HG03342 (cell line): ENCODE measurements around the gene SLC6A20.

Experiments
- ATAC-seq: cut with Tn5 transposase; IDR thresholded peaks from one replicate; pipeline ENCODE4 v1.9.1; 2021; ENCODE audit warnings: mild to moderate bottlenecking, moderate library complexity; ENCODE audit not compliant: unreplicated experiment

The SLC6A20 gene

DNA sequence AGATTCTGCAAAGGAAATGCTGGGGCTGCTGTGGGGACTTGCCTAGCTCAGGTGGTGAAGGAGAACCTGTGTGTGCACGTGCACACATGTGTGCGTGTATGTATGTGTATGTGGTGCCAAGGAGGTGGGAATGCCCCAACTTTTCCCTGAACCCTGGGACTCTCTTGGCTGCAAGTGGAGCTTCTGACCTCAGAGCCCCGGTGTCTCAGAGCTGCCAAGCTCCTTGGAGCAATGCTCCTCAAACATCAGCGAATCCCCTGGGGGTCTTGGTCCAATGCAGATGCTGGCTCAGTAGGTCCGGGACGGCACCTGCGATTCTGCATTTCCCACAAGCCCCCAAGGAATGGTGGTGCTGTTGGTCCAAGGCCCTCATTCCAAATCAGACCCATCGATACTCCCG lies 5.8 kb upstream of the SLC6A20 start:
- ATAC-seq, result no peak

- no peak for ATAC-seq
These were observed 4.3 kb upstream of the SLC6A20 start for GRCh38 chr3:45800611-45801010.

DNA sequence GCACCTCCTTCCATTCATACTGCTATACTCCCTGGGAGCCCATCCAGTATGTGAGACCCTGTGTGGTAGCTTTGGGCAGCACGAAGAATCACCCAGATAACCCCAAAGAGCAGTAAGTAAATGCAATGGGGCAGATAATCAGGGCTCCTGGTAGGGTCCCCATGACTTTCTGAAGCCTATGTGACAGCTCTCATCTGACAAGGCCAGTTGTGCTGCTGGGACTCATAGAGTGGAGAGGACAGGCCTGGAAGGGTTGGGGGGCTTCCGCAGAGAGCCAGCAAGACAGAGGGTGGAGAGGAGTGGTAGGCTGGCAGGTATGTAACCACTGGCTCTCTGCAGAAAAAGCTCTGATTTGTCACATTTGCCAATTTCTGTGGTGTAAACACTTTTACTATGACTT lies 3.2 kb upstream of the SLC6A20 start:
- no peak for ATAC-seq

GRCh38 chr3:45798034-45798433 lies 1.7 kb upstream of the SLC6A20 start:
- ATAC-seq, result no peak

DNA sequence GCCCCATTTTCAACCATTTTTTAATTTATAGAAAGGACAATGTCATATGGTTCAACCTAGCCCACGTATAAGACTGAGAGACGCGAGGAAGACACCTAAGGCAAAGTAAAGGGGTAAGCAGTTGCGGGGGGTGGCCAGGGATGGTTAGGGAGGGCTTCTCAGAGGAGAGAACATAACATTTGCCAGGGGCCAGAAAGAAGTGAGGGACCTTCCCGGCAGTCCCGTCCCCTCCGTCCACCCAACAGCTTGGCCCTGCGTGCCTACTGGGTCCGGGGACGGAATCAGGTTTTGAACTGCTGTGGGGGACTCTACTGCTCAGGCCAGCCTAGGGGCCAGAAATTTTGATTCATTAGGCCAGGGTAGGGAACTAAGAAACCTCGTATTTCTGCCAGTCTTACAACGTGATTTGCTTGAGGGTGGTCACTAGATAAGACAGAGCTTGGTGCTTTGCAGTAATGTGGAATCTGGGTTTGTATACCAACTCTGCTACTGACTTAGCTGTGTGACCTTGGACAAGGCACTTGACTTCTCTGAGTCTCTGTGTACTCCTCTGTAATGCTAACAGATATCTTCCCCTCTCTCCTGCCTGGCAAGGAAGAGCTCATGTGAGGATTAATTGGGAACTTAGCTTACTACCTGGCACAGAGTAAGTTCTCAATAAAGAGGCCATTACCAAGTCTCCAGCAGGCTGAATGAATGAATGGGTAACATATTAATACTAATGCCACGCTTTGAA lies 734 bp upstream of the SLC6A20 start:
- ATAC-seq, result no peak

DNA sequence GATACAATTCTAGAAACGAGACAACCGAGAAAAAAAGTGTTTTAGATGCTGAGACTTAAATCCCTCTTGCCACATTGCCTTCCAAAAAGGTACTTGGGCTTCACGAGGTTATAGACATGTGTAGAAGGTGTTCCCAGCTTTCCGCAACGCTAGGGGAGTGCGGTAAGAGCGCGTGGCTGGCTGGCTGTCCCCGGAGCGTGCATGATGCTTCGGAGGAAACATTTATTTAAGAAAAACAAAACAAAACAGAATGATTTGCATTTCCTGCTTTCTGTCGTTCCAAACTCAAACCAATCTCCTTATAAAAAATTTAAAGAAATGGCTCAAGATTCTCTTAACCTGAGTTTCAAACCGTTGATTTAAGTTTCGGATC lies 841 bp downstream of the SLC6A20 start:
- no peak for ATAC-seq

DNA sequence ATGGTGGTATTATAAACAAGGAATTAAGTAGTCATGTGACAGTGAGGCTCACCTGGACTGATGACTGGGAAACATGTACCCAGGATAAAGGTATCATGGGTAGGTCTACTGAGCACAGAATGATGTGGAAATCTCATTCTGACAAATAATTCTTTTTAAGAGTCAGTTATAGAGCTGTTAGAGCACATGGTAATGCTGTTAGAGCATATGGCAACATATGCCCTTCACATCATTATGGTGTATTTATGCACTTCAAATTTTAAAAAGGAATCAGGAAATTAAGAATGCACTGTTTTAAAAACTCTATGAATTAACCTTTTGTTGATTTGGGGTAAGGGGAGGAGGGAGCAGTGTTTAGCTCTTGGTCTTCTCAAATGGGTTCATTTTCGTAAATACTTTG lies 1.7 kb downstream of the SLC6A20 start:
- no peak for ATAC-seq

GRCh38 chr3:45794177-45794560 lies 2.2 kb downstream of the SLC6A20 start:
- ATAC-seq, result no peak

GRCh38 chr3:45793482-45794176 lies 2.7 kb downstream of the SLC6A20 start:
- ATAC-seq, result no peak

DNA sequence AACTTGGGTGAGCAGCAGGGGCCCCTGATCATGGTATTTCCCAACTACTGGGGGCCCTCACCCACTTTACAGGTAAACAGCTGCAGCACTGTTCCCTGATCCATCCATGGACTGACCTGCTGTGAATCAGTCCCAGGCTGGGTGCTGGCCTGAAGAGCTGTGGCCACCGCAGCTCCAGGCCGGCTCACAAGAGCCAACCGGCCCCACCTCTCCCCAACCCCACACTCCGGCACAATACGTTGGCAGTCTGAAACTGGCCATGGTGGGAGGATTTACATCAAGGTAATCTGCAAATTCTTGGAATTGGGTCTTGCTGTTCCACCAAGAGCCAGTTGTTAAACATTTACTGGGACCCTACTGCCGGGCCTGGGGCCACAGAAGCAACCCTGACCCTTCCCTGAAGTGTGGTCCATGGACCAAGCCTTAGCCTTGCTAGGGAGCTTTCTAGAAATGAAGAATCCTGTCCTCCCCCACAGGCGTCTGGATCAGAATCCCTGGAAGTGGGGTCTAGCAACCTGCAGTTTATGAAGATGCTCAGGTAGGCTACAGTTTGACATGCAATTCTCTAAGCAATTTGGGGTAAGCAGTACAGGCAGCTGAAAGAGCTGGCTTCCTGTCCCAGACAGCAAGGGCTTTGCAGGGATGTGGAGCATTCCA lies 3.7 kb downstream of the SLC6A20 start:
- ATAC-seq, result no peak

DNA sequence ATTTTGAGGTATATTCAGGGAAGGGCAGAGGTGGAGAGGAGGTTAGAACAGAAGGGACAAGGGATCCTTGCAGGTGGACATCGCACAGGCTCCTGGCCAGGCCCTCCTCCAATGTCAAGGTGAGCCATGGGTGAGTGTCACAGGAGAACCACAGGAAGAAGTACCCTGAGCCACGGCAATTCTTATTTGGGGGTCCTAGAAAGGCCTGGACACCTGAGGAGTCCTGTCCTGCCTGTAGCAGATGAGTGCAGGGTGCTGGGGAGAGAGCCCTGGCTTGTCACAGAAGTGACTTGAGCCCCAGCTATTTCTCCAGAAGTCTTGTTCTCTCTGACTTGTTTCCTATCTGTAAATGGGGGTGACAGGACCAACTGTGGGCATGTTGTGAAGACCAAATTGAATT lies 4.3 kb downstream of the SLC6A20 start:
- no peak for ATAC-seq

DNA sequence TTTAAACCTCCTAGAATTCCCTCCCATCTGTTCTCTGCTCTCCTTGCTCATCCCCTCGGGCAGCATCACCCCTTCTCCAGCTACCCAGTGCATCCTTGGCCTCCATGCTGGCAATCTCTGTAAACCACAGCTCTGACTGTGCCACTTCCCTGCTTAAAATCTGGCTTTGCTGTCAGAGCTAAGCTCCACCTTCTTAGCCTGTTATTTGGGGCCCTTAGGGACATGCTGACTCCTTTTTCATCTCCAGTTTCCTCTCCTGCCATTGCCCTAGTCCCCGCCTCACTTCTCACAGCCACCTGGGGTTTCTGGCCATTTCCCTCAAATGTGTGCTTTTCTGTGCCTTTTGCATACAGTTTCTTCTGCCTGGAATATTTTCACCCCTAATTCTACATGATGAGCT lies 5.7 kb downstream of the SLC6A20 start:
- no peak for ATAC-seq

- ATAC-seq, result no peak
These were observed 7.0 kb downstream of the SLC6A20 start for GRCh38 chr3:45789235-45789812.

- no peak for ATAC-seq
These were observed 8.8 kb downstream of the SLC6A20 start for GRCh38 chr3:45787551-45787950.

DNA sequence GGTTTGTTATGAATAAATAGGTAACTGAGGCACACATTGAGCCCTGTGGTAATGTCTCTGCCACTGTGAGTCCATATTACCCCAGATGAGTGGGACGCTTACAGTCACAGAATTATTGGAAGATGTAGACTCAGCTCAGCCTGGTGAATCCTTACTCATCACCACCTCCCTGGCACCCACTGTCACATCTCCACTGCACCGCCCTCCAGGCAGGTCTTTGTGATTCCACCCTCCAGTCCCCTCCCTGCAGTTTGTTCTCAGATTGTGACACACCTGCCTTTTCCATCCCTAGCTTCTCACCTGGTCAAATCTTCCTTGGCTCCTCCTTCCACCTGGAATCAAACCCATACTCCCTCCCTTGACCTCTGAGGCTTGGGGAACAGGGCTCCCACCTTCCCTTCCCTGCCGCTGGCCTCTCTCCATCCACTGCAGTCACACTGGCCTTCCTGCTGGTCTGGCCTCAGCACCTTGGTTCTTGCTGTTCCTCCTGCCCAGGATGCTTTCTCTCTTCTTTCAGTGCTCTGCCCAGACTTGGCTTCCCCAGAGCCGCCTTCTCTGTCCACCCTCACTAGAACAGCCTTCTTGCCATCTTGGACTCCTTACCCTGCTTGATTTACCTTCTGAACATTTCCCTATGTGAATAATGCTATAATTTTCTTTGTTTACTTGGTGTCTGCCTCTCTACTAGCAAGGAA lies 9.4 kb downstream of the SLC6A20 start:
- ATAC-seq, result no peak

GRCh38 chr3:45785605-45786150 lies 10.7 kb downstream of the SLC6A20 start:
- ATAC-seq, result no peak

DNA sequence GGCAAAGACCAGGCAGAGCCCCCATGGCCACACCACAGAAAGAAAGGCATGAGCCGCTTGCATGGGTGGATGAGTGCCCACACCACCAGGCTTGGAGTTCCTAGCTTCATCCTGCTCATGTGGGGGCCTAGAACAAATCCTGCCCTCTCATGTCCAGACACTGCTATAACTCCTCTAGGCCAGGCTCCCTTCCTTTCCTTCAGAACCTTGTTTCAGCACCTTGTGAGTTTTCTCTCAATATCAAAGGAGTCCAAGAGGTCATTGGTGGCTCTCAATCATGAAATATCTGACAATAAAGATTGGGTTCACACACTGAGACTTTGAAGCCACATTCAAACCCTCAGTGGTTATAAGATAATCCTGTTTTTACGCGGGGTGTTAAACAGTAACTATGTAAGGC lies 12.7 kb downstream of the SLC6A20 start:
- no peak for ATAC-seq

DNA sequence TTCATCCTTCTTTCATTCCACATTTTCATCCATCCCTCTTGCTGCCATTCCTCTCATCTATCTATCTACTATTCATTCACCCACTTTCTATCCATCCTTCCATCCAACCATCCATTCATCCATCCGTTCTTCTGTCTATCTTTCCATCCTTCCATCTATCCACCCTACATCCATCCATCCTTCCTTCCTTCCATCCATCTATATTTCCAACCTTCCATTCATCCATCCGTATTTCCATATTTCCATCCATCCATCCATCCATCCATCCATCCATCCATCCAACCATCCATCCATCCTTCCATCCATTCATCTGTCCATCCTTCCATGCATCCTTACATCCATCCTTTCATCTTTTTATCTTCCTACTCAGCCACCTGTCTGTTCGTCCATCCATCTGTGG lies 14.0 kb downstream of the SLC6A20 start:
- ATAC-seq, result no peak

DNA sequence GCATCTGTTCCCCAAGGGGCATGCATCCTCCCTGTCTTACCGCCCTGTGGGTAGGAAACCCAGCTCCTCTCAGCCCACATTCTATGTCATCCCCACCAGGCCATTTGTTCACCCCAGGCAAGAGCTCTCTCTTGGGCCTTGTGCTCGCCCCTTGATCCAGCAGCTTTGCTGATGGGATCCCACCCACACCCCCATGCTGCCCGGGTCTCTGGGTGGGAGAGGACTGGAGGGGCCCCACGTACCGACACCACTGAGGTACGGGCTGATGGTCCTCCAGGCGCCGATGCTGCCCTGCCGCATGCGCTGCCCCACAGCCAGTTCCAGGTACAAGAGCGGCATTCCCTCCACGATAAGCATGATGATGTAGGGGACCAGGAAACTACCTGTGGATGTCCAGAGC lies 14.5 kb downstream of the SLC6A20 start:
- no peak for ATAC-seq

- ATAC-seq, result no peak
These were observed 15.1 kb downstream of the SLC6A20 start for GRCh38 chr3:45781271-45781670.
